Fibroblast of the aortic adventitia (primary cell): ENCODE results near the gene RAD54L. TPM values are rescaled to one million over a fixed set of nuclear protein-coding genes. Genes with fewer than 3 reads are reported as not detected.

Source experiments
- DNase-seq: peaks from one replicate; pipeline ENCODE4 v3.0.0-alpha.2; 2010; ENCODE audit warnings: low read depth
- H3K4me3 ChIP-seq: 2 replicates; pipeline ENCODE4 v1.5.1; 2011; ENCODE audit warnings: low read depth, mild to moderate bottlenecking, control low read depth, low read length, moderate library complexity
- total RNA-seq: library from RNA; depleted of rRNA; stranded (reverse); fragments of >200 nt; gene quantifications from 2 replicates; pipeline ENCODE4 v1.2.3, GENCODE V29; 2012; ENCODE audit warnings: low replicate concordance
- TF ChIP-seq, protein P1 (sequence below): IDR thresholded peaks from 2 replicates; pipeline ENCODE4 v1.5.1; 2011; ENCODE audit warnings: mild to moderate bottlenecking, low read length, control low read depth, inconsistent platforms; ENCODE audit not compliant: insufficient read depth

Gene RAD54L
- total RNA-seq, 1 donor = 9.7 TPM

DNA sequence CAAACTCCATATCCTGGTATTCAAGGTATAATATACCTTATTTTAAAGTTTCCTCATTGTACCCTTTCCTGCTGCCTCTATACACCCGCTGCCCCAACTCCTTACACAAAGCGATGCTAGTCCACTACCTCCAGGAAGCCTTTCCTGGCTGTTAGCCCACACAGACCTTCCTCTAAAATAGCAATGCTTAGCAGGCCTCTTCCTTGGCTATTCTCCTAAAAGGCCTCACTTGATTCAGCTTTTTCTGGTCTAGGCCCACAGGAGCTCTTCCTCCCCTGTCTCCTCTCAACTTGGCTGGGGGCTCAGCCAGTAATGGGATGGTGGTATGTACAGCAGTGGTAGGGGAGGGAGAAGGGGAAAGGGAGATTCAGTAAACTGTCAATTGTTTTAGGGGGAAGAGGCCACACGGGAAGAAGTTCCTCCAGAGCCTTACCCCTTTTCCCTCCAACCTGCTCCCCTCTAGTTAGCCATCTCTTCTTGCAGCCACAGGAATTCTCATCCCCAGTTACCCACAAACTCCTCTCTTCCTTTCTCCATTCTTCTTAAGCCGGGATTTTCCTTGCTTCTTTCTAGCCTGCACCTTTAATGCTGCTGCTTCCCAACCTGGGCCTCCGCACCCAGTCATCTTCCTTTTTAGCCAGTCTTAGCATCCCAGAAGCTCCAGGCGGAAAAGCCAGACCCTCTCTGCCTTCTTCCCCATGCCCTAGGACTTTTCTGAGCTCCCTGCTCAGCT is 53.3 kb downstream of the RAD54L start:
- TF ChIP-seq, protein P1, sequence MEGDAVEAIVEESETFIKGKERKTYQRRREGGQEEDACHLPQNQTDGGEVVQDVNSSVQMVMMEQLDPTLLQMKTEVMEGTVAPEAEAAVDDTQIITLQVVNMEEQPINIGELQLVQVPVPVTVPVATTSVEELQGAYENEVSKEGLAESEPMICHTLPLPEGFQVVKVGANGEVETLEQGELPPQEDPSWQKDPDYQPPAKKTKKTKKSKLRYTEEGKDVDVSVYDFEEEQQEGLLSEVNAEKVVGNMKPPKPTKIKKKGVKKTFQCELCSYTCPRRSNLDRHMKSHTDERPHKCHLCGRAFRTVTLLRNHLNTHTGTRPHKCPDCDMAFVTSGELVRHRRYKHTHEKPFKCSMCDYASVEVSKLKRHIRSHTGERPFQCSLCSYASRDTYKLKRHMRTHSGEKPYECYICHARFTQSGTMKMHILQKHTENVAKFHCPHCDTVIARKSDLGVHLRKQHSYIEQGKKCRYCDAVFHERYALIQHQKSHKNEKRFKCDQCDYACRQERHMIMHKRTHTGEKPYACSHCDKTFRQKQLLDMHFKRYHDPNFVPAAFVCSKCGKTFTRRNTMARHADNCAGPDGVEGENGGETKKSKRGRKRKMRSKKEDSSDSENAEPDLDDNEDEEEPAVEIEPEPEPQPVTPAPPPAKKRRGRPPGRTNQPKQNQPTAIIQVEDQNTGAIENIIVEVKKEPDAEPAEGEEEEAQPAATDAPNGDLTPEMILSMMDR = no peak
- H3K4me3 ChIP-seq = peak overlapping the region; percentile 82
- DNase-seq = peak; percentile 63

DNA sequence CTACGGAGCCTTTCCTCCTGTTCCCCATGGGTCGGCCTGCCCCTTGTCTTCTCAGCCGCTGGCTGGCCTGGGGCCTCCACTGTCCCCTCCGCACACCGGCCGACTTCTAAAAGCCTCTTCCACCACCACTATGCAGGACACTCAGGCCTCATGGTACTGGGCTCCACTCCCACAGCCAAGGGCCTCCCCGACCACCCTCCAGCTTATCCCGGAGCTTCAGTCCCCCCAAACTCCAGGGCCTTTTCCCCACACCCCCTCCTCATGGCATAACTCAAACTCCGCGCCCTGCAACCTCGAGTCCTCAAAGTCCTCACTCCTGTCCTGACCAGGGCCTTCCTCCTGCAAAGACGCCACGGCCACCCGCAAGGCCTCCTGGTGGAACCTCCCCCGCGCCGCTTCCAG is 53.8 kb downstream of the RAD54L start:
- no peak for DNase-seq
- peak overlapping the region; percentile 82 for H3K4me3 ChIP-seq
- TF ChIP-seq, protein P1 = no peak

DNA sequence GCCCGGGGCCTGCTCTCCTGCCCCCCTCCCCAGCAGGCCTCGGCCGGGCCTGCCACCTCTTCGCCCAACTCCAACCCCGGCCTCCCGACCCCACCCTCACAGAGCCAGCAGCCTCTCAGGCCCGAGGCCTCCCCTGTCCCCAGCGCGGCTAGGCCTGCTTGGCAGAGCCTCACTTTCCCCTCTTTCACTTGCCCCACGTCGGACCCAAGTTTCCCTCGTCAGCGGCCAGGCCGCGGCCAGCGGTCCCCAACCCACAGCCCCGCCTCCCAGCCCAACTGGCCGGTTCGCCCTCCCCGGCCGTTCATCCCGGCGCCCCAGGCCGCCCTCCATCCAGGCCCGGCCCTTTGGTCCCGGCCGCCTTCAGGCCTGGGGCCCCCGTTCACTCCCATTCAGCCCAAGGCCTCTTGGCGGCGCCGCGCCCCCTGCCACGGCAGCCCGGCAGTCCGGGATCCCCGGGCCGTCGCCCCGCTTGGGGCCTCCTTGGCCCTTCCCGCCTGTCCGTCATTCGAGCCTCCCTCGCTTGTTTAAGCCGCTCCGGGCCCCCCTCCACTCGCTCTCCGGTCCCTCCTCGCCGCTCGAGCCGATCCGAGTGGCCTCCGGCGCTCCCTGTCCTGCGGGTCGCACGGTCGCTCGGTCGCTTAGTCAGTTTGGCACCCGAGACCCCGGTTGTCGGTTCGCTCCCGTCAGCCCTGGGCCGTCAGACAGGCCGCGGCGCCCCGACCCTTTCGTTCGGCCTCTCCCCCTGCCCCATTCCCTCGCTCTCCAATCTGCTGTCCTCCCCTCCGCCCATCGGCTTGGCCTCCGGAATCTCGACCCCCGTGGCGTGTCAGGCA is 54.5 kb downstream of the RAD54L start:
- TF ChIP-seq, protein P1 = no peak
- DNase-seq = peak; percentile 56
- peak overlapping the region; percentile 82 for H3K4me3 ChIP-seq

DNA sequence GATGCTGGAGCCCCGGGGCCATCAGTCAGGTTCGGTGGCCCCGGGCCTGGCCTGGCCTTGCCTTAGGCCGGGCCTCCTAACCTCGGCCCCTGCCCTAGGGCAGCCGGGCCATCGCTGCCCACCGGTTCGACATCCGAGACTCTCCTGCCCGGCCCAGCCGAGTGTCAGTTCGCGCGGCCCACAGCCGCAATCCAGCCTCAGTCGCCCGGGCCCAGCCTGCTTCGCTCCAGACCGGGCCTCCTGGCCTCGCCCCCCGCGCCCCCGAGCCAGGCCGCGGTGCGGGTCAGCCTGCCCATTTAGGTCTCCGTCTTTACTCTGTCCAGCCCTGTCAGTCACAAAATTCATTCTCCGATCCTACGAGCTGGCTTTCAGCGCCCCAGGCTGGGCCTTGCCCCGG is 55.1 kb downstream of the RAD54L start:
- peak overlapping the region; percentile 82 for H3K4me3 ChIP-seq
- TF ChIP-seq, protein P1 = no peak
- peak; percentile 33 for DNase-seq

DNA sequence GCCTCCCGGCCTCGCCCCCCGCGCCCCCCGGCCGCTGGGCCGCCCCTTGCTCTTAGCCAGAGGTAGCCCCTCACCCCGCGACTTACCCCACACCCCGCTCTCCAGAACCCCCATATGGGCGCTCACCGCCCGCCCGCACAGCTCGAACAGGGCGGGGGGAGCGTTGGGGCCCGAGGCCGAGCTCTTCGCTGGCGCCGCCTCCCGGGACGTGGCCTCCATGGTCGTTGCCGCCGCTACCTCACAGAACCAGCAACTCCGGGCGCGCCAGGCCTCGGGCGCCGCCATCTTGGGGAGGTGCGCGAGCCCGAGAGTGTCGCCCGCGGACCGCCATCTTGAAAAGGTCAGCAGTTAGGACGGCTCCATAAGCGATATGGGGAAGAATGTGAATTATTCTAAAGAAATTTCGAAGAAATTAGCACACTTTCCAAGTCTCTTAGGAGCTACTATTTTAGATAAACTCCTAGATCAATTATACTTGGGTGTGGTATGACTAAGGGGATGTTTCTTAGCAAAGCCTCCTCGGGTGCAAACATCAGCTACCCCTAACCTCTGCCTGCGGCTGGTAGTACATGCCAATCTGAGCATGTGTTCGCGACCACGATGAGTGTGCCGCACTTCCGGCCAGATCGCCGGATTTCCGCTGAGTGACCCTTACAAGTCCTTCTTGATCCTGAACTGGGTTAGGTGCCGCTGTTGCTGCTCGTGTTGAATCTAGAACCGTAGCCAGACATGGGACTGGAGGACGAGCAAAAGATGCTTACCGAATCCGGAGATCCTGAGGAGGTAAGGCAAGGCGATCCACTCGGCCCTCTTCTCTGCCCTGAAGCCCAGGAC is 55.7 kb downstream of the RAD54L start, which contains the start of the genes LRRC41 and UQCRH:
LRRC41 (minus strand) TSS at position 579 of the 834 bp plus-strand sequence; CDS start at position 285, 294 bp downstream.
UQCRH (plus strand) TSS at position 661 of the 834 bp plus-strand sequence; CDS start at position 730, 69 bp downstream.
- TF ChIP-seq, protein P1 = no peak
- H3K4me3 ChIP-seq = peak within 1 kb of the TSS; percentile 87
- DNase-seq = peak; percentile 98

DNA sequence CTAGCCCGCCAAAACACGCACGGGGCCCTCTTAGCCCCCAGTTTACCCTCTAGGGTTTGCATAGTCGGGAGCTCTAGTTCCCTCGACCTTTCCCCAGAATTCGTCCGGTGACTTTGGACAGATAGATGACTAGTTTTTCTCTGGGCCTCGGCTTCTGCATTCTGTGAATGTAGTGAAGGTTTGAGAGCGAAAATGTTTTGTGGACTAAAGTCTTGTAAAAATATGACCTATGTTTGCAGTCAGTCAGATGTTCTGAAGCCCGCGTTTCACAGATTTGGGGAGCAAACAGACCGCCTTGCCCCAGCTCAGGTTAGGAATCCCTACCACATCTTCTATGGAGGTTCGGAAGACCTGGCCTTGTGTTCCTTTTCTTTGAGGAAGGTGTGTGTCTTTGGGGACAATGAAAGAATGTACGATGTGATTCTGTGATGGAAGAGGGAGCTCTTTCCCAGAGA is 56.3 kb downstream of the RAD54L start:
- TF ChIP-seq, protein P1 = no peak
- DNase-seq = peak; percentile 9
- H3K4me3 ChIP-seq = peak overlapping the region; percentile 87
